Stomach smooth muscle (tissue), 2 donors: ENCODE data around the gene STK32C.
A peak's percentile ranks its signal among the peaks of the same experiment; 100 is the strongest.
"Not testable (repeated sequence)": the region's sequence is repeated elsewhere in the genome, so short reads cannot be mapped to it uniquely, and the experiment has no call there.

Source experiments
- H3K27ac ChIP-seq: one replicate; pipeline ENCODE4 v1.7.0; 2013; ENCODE audit warnings: mild to moderate bottlenecking, low read length, inconsistent platforms
- H3K27me3 ChIP-seq, 2 donors: one replicate each; pipeline ENCODE4 v1.7.0; 2013; ENCODE audit warnings: low read length in 2 of 2; ENCODE audit not compliant: insufficient read depth in 2 of 2, control insufficient read depth in 1 of 2
- H3K36me3 ChIP-seq, 2 donors: one replicate each; pipeline ENCODE4 v1.7.0; 2013; ENCODE audit warnings: low read length in 2 of 2; ENCODE audit not compliant: control insufficient read depth in 2 of 2, insufficient read depth in 2 of 2
- H3K4me1 ChIP-seq: one replicate; pipeline ENCODE4 v1.7.0; 2013; ENCODE audit warnings: low read length; ENCODE audit not compliant: control insufficient read depth, insufficient read depth
- H3K4me3 ChIP-seq, 2 donors: one replicate each; pipeline ENCODE4 v1.7.0; 2013; ENCODE audit warnings: low read length in 2 of 2
- H3K9ac ChIP-seq, 2 donors: one replicate each; pipeline ENCODE4 v1.7.0; 2013; ENCODE audit warnings: low read length in 2 of 2, mild to moderate bottlenecking in 1 of 2
- H3K9me3 ChIP-seq, 2 donors: one replicate each; pipeline ENCODE4 v1.7.0; 2013; ENCODE audit warnings: low read length in 2 of 2; ENCODE audit not compliant: control insufficient read depth in 2 of 2
- donor health status: healthy.
- donor health status: Pancreatic carcinoma.

Gene STK32C

DNA sequence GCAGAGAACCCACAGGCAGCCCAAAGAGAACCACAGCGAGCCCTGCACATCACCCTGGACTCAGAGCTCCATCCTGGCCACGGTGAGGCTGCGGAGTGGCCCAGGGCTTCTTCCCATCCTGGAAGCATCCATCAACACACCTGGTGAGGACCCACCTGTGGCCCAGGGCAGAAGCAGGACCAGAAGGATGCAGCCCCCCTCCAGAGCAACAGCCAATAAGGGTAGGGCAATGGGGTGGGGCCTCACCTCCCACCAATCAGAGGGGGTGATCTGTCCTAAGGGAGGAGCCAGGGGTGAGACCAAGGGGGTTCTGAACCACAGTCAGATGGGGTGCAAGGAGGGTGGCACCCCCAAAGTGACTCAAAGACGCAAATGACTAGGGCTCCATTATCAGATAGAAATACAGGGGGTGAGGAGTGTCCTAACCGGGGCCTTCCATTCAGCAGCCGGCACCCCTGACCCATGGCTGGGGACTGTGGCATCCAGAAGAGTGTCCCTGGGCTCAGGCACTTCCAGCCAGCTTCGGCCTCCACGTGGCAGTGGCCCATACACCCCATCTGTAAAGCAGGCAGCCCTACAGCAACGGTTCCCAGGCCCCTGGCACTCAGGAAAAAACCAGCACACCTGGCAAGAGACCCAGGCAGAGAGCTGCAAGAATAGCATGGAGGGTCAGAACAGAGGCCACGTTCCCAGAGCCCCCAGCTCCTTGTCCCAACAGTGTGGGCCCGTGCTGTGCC, 36.9 kb downstream of the STK32C start:
- Histone ChIP-seq H3K27me3 (no peaks in the 10 kb centered on the region), H3K4me3 (no peak overlapping the region), H3K9ac (no peak overlapping the region), H3K36me3 (no peaks in the 10 kb centered on the region), H3K4me1 (peaks cover 15% of the 10 kb centered on the region), H3K9me3 (no peaks in the 10 kb centered on the region), H3K27ac (no peak overlapping the region)

DNA sequence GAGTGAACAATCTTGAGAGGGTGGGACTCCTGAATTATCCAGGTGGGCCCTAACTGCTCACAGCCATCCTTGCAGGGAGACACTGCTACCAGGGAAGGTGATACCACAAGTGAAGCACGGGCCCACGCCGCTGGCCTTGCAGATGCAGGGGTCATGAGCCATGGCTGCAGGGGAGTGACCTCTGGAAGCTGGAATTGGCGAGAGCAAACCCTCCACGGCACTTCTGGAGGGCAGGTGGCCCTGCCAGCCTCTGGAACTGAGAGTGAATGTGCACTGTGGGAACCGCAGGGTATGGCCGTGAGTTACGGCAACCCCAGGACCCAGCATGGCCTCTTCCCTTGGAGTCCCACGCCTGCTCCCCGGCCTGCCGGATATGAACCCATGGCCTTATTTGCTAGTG, 37.5 kb downstream of the STK32C start:
- no peaks in the 10 kb centered on the region for H3K27me3 ChIP-seq
- no peak overlapping the region for H3K27ac ChIP-seq
- H3K4me1 ChIP-seq, result peaks cover 20% of the 10 kb centered on the region
- H3K4me3 ChIP-seq, result no peak overlapping the region
- no peaks in the 10 kb centered on the region for H3K36me3 ChIP-seq
- H3K9ac ChIP-seq, result no peak overlapping the region
- H3K9me3 ChIP-seq, result no peaks in the 10 kb centered on the region

GRCh38 chr10:132269266-132270230, 38.2 kb downstream of the STK32C start:
- Histone ChIP-seq H3K27ac (no peak overlapping the region), H3K9ac (no peak overlapping the region), H3K36me3 (no peaks in the 10 kb centered on the region), H3K27me3 (no peaks in the 10 kb centered on the region), H3K9me3 (no peaks in the 10 kb centered on the region), H3K4me1 (peaks cover 24% of the 10 kb centered on the region), H3K4me3 (no peak overlapping the region)

- not testable (repeated sequence) for H3K36me3 ChIP-seq, H3K9ac ChIP-seq, H3K9me3 ChIP-seq, H3K27ac ChIP-seq, H3K4me3 ChIP-seq, H3K27me3 ChIP-seq
- peaks cover 22% of the 10 kb centered on the region for H3K4me1 ChIP-seq
Observed at GRCh38 chr10:132267916-132268315, 39.8 kb downstream of the STK32C start.

DNA sequence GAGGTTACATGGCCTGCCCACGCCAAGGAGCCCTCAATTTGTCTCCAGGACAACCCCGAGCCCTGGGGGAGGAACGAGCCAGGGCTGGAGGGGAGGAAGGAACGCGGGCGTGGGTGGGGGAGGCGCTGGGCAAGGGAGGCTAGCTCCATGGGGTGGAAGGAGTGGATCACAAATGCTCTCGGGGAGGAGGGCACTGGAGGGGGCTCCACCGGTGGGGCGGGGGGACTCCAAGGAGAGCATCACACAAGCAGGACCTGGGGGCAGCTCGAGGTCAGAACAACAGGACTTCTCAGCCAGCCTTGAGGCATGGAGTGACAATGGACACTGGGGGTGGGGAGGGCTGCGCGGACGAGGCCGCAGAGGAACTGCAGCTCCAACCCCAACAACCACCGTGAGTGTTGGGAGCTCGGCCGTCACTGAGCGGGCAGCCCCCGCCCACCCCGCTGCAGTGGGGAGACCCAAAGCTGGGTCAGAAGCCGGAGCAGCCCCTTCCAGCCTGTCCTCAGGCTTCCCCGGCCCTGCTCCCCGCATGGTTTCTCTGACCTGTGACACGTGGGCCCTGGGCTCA, 41.1 kb downstream of the STK32C start:
- no peaks in the 10 kb centered on the region for H3K36me3 ChIP-seq
- no peak overlapping the region for H3K4me3 ChIP-seq
- peaks cover 10% of the 10 kb centered on the region for H3K4me1 ChIP-seq
- H3K9ac ChIP-seq, result no peak overlapping the region
- H3K27ac ChIP-seq, result no peak overlapping the region
- no peaks in the 10 kb centered on the region for H3K27me3 ChIP-seq
- no peaks in the 10 kb centered on the region for H3K9me3 ChIP-seq

- H3K9me3 ChIP-seq, result no peaks in the 10 kb centered on the region
- no peaks in the 10 kb centered on the region for H3K27me3 ChIP-seq
- peak overlapping the region; percentile 23 to 35 for H3K4me3 ChIP-seq
- H3K4me1 ChIP-seq, result peaks cover 9% of the 10 kb centered on the region
- no peaks in the 10 kb centered on the region for H3K36me3 ChIP-seq
- no peak overlapping the region for H3K27ac ChIP-seq
- no peak overlapping the region for H3K9ac ChIP-seq
Observed at GRCh38 chr10:132265890-132266496, 41.8 kb downstream of the STK32C start.

DNA sequence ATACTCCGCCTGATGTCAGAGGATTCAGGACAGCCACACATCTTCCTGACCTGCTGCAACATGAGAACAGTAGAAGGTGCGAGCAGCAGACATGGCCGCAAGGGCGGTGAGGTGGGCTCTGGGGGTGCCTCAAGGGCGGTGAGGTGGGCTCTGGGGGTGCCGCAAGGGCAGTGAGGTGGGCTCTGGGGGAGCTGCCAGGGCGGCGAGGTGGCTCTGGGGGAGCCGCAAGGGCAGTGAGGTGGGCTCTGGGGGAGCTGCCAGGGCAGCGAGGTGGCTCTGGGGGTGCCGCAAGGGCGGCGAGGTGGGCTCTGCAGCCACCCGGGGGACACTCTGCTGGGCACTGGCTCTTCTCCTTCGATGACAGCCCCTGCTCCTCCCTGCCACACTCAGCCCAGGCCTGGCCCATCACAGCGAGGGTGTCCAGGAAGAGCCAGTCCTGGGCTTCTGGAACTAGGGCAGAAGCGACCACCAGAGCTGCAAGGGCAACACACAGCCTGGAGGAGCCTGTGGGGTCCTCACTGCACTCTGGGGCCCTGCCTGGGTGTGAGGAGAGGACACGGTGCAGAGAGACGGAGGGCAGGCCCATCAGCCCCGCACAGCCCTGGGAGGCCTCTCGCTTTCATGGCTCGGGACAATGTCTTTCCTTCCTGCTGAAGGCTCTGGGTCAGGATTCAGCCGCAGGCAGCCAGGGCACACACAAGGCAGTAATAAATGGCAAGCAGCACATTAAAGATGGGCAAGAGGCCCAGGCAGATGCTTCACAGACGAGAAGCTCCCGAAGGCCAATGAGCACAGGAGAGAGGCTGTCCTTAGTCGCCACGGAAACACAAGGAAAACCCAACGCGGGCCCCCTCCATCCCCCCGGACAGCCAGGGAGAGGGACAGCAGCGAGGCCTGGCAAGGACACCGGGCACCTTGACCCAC, 42.5 kb downstream of the STK32C start:
- Histone ChIP-seq H3K27me3 (no peaks in the 10 kb centered on the region), H3K36me3 (no peaks in the 10 kb centered on the region), H3K9me3 (no peaks in the 10 kb centered on the region), H3K4me3 (peak overlapping the region; percentile 23 to 35), H3K9ac (peak overlapping the region in 1 of 2 donors; percentile 6), H3K27ac (no peak overlapping the region), H3K4me1 (peaks cover 9% of the 10 kb centered on the region)

DNA sequence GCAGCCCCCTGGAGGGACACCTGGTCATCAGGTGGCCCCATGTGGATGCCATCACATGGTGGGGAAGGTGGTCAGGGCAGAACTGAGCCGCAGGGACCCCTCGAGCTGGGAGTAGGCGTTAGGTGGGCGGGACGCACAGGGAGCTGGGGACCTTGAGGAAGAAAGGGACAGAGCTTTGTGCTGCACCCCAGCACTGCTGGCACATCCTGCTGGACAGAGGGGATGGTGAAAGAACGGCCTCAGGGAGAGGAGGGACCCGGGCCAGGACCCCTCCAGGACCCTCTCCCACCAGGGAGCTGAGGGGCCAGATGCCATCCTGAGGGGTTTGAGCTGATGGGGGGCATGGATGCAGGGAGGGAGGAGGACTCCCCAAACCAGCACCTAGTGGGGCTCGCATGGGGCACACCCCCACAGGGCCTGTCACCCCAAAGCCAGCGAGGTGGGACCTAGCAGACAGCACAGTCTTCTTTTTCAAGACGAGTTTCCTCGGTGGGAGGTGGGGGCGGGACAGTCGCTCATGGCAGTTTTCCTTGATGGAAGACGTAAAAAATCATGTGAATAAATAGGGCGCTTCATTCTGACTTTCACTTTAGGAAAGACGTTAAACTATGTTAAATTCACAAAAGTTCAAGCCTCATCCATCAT, 43.3 kb downstream of the STK32C start:
- Histone ChIP-seq H3K36me3 (no peaks in the 10 kb centered on the region), H3K4me3 (no peak overlapping the region), H3K27me3 (no peaks in the 10 kb centered on the region), H3K27ac (no peak overlapping the region), H3K9ac (no peak overlapping the region), H3K9me3 (no peaks in the 10 kb centered on the region), H3K4me1 (peaks cover 9% of the 10 kb centered on the region)

GRCh38 chr10:132263866-132264265, 43.9 kb downstream of the STK32C start:
- Histone ChIP-seq H3K4me3 (no peak overlapping the region), H3K4me1 (peaks cover 9% of the 10 kb centered on the region), H3K9me3 (no peaks in the 10 kb centered on the region), H3K27me3 (no peaks in the 10 kb centered on the region), H3K27ac (no peak overlapping the region), H3K36me3 (no peaks in the 10 kb centered on the region), H3K9ac (no peak overlapping the region)
